OCI-M2 (cell line): ENCODE data around the gene CCSER1.

ENCODE experiments used
- DNase-seq: peaks from one replicate; lab custom pipeline; 2025; ENCODE audit not compliant: unreplicated experiment; lab: John Stamatoyannopoulos, UW

Gene CCSER1

GRCh38 chr4:90540536-90540935 lies 413.3 kb downstream of the CCSER1 start:
- no peak for DNase-seq

- DNase-seq = no peak
These were observed 415.0 kb downstream of the CCSER1 start for GRCh38 chr4:90542216-90542615.

- DNase-seq = no peak
These were observed 416.4 kb downstream of the CCSER1 start for GRCh38 chr4:90543419-90544170.

GRCh38 chr4:90544532-90545045 lies 417.4 kb downstream of the CCSER1 start:
- no peak for DNase-seq

- no peak for DNase-seq
These were observed 418.2 kb downstream of the CCSER1 start for GRCh38 chr4:90545380-90545779.

GRCh38 chr4:90546114-90546513 lies 418.9 kb downstream of the CCSER1 start:
- no peak for DNase-seq

GRCh38 chr4:90570615-90571014 lies 443.4 kb downstream of the CCSER1 start:
- no peak for DNase-seq

GRCh38 chr4:90572996-90573395 lies 445.8 kb downstream of the CCSER1 start:
- DNase-seq = no peak

- no peak for DNase-seq
These were observed 448.2 kb downstream of the CCSER1 start for GRCh38 chr4:90575371-90575770.

- no peak for DNase-seq
These were observed 453.1 kb downstream of the CCSER1 start for GRCh38 chr4:90580326-90580725.

GRCh38 chr4:90582087-90582486 lies 454.9 kb downstream of the CCSER1 start:
- DNase-seq = no peak

GRCh38 chr4:90584051-90584450 lies 456.9 kb downstream of the CCSER1 start:
- DNase-seq = no peak

GRCh38 chr4:90585961-90586360 lies 458.8 kb downstream of the CCSER1 start:
- DNase-seq = no peak

GRCh38 chr4:90586799-90587198 lies 459.6 kb downstream of the CCSER1 start:
- no peak for DNase-seq

- DNase-seq = no peak
These were observed 470.7 kb downstream of the CCSER1 start for GRCh38 chr4:90597927-90598326.

GRCh38 chr4:90598741-90599140 lies 471.5 kb downstream of the CCSER1 start:
- no peak for DNase-seq

- no peak for DNase-seq
These were observed 475.5 kb downstream of the CCSER1 start for GRCh38 chr4:90602726-90603125.

GRCh38 chr4:90603540-90603939 lies 476.3 kb downstream of the CCSER1 start:
- no peak for DNase-seq

- no peak for DNase-seq
These were observed 479.6 kb downstream of the CCSER1 start for GRCh38 chr4:90606781-90607180.

- DNase-seq = no peak
These were observed 487.2 kb downstream of the CCSER1 start for GRCh38 chr4:90614371-90614770.

- no peak for DNase-seq
These were observed 493.9 kb downstream of the CCSER1 start for GRCh38 chr4:90621080-90621479.

GRCh38 chr4:90624781-90625180 lies 497.6 kb downstream of the CCSER1 start:
- no peak for DNase-seq
